ENCODE measurements around the gene SCAF4. TPM values are rescaled to one million over a fixed set of nuclear protein-coding genes. Genes with fewer than 3 reads are reported as not detected.

SCAF4 gene
- total and polyA plus RNA-seq, 2 donors (not counting 3 experiments of a cell fraction or from before 2014, with no cell fraction given): 12.2 to 41.2 TPM

DNA sequence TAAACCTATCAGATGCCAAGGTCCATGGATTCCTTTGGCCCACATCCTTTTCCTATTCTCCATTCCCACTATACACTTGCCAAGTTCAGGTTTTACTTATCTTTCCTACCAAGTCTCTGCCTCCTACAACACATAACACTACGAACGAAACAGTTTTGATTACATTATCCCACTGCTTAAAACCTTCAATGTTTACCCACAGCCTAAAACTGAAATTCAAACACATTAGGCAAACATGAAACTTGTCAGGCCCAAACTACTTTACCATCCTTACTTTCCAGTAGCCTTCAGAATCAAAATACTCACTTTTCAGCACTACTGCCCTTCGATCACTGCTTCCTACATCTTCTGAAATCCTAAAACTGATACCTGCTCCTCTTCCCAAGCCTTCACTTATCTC lies 3.0 kb downstream of the SCAF4 start:
- ChIA-PET CTCF (no interaction called here), POLR2A (no interaction called here)
- FAIRE-seq (no peak), DNase-seq (ENCODE audit: low read depth, low spot score) (no peak)
- Histone ChIP-seq H3K9ac (replicated peaks; ENCODE audit: extremely low read depth, insufficient read depth, low read length) (no peak overlapping the region), H3K79me2 (ENCODE audit: control insufficient read depth, insufficient read depth, low read length) (peaks cover 78% of the 10 kb centered on the region), H3K9me3 (replicated peaks; ENCODE audit: control insufficient read depth, insufficient read depth, low read length) (no peaks in the 10 kb centered on the region), H4K20me1 (replicated peaks; ENCODE audit: control insufficient read depth, extremely low read depth, insufficient read depth, low read length) (peaks cover 27% of the 10 kb centered on the region), H3K27ac (ENCODE audit: insufficient read depth, low read depth, low read length) (no peak overlapping the region), H2AFZ (ENCODE audit: low read depth, low read length) (no peak overlapping the region), H3K4me1 (ENCODE audit: control insufficient read depth, extremely low read depth, insufficient read depth, low read length) (peaks cover 28% of the 10 kb centered on the region), H3K27me3 (ENCODE audit: control insufficient read depth in 2 of 2, insufficient read depth in 2 of 2, low read length in 2 of 2) (no peaks in the 10 kb centered on the region), H3K4me2 (ENCODE audit: insufficient read depth, low read length) (peak overlapping the region; percentile 98), H3K36me3 (ENCODE audit: control insufficient read depth in 2 of 2, extremely low read depth in 1 of 2, insufficient read depth in 2 of 2, low read length in 2 of 2) (no peaks in the 10 kb centered on the region), H3K9me1 (replicated peaks; ENCODE audit: control insufficient read depth, extremely low read depth, insufficient read depth, low read length) (no peaks in the 10 kb centered on the region), H3K4me3 (replicated peaks in 1 of 3; ENCODE audit: insufficient read depth in 1 of 3, low read depth in 1 of 3, low read length in 3 of 3) (no peak overlapping the region)
- no TSS peak for BruUV-seq (replicated peaks)
- dilution Hi-C loops (cut with MboI; ENCODE audit: extremely low pct_ligation_motif_present, low sequenced_read_pairs) (no loop called here), intact Hi-C loops (cut with micrococcal nuclease) (no loop called here)
- TF ChIP-seq FOS (IDR thresholded peaks at IDR 0.05; ENCODE audit: borderline replicate concordance, insufficient read depth, low read length) (no peak), JUN (IDR thresholded peaks at IDR 0.05; ENCODE audit: borderline replicate concordance, insufficient read depth, insufficient read length, low read depth) (no peak), POLR2AphosphoS5 (IDR thresholded peaks at IDR 0.05; ENCODE audit: insufficient read depth, low read depth, low read length) (no peak), POLR2A (IDR thresholded peaks at IDR 0.05; ENCODE audit: low read depth, low read length) (no peak), MYC (IDR thresholded peaks at IDR 0.05; ENCODE audit: low read depth, low read length) (no peak), GATA2 (IDR thresholded peaks at IDR 0.05; ENCODE audit: insufficient read depth, insufficient read length, low read depth, low read length) (no peak), EZH2 (IDR thresholded peaks at IDR 0.05; ENCODE audit: borderline replicate concordance, low read depth, low read length, severe bottlenecking) (no peak)
- TF ChIP-seq, protein P1, sequence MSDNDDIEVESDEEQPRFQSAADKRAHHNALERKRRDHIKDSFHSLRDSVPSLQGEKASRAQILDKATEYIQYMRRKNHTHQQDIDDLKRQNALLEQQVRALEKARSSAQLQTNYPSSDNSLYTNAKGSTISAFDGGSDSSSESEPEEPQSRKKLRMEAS (IDR thresholded peaks at IDR 0.05; ENCODE audit: insufficient read depth, insufficient read length): no peak
- TF ChIP-seq, protein P2, sequence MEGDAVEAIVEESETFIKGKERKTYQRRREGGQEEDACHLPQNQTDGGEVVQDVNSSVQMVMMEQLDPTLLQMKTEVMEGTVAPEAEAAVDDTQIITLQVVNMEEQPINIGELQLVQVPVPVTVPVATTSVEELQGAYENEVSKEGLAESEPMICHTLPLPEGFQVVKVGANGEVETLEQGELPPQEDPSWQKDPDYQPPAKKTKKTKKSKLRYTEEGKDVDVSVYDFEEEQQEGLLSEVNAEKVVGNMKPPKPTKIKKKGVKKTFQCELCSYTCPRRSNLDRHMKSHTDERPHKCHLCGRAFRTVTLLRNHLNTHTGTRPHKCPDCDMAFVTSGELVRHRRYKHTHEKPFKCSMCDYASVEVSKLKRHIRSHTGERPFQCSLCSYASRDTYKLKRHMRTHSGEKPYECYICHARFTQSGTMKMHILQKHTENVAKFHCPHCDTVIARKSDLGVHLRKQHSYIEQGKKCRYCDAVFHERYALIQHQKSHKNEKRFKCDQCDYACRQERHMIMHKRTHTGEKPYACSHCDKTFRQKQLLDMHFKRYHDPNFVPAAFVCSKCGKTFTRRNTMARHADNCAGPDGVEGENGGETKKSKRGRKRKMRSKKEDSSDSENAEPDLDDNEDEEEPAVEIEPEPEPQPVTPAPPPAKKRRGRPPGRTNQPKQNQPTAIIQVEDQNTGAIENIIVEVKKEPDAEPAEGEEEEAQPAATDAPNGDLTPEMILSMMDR (IDR thresholded peaks at IDR 0.05; ENCODE audit: extremely low read depth in 1 of 2, insufficient read depth in 1 of 2, low read depth in 1 of 2, low read length in 2 of 2): no peak

Measured in endothelial cell of umbilical vein (primary cell).